ENCODE results near the gene CHRDL2.

Gene CHRDL2

GRCh38 chr11:74694136-74694930 is 36.9 kb downstream of the CHRDL2 start:
- TF ChIP-seq FOXP2 (optimal IDR thresholded peaks at IDR 0.05; ENCODE audit: borderline replicate concordance, extremely low read depth, extremely low read length, insufficient read depth) (no peak), REST (IDR thresholded peaks at IDR 0.05; ENCODE audit: insufficient read depth in 1 of 2, low read depth in 2 of 2, low read length in 2 of 2) (no peak), TAF1 (IDR thresholded peaks at IDR 0.05; ENCODE audit: borderline replicate concordance, insufficient read depth, low read length) (no peak), SIN3A (IDR thresholded peaks at IDR 0.05; ENCODE audit: borderline replicate concordance, insufficient read depth, low read length) (no peak), POLR2AphosphoS5 (IDR thresholded peaks at IDR 0.05; ENCODE audit: low read depth, low read length) (no peak)

DNA sequence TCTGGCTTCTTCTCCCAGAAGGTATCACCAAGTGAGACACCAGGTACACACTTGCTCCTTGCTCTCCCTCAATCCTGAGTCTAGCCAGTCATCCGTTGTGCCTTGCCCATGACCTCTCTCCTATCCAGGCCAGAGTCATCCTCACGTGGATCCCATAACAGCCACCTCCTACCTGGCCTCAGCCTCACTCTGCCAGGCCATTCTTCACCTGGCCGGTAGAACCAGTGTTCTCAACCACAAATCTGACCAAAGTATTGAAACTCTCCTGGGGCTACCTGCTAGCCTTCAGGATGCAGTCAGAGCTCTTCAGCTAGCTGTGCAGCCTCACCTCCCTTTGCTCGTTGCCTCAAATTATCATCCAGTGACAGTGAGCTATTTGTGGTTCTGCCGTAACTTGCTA is 37.7 kb downstream of the CHRDL2 start:
- TF ChIP-seq REST (IDR thresholded peaks at IDR 0.05; ENCODE audit: insufficient read depth in 1 of 2, low read depth in 2 of 2, low read length in 2 of 2) = no peak

DNA sequence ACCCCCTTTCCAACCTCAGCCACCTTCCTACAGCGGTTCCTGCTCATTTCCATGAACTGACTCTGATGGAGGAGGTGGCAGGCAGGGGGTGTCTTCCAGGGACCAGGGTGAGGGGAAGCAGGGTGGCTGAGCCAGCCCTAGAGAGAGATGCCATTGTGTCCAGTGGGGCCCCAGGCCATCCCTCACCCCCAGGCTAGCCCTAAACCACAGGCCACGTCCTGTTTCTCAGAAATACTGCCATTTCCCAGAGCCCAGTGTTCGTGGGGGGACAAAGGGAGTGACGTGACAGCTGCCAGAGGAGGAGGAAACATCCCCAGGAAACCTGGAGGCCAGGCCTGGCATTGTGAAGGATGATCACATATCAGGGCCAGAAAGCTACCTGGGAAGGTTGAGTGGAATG is 39.5 kb downstream of the CHRDL2 start:
- TF ChIP-seq POLR2AphosphoS5 (IDR thresholded peaks at IDR 0.05; ENCODE audit: low read depth, low read length) (no peak), SIN3A (IDR thresholded peaks at IDR 0.05; ENCODE audit: borderline replicate concordance, insufficient read depth, low read length) (no peak), REST (IDR thresholded peaks at IDR 0.05; ENCODE audit: insufficient read depth in 1 of 2, low read depth in 2 of 2, low read length in 2 of 2) (no peak), TAF1 (IDR thresholded peaks at IDR 0.05; ENCODE audit: borderline replicate concordance, insufficient read depth, low read length) (no peak), FOXP2 (optimal IDR thresholded peaks at IDR 0.05; ENCODE audit: borderline replicate concordance, extremely low read depth, extremely low read length, insufficient read depth) (no peak)

DNA sequence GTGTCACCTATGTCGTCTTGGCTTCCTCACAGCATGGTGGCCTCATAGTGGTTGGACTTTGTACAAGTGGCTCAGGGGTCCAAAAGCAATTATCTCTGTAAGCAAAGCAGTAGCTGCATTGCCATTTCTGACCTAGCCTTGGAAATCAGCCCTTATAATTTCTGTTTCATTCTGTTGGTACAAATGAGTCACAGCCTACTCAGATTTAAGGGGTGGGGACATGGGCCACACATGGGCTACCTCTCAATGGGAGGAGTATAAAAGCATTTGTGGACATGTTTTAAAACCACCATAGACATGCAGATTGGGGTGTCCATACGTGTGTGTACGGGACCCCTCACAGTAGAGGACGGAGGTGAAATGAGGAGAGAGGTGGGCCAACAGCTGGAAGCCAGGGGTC is 41.6 kb downstream of the CHRDL2 start:
- no peak for TF ChIP-seq TAF1 (IDR thresholded peaks at IDR 0.05; ENCODE audit: borderline replicate concordance, insufficient read depth, low read length)
- no peak for TF ChIP-seq FOXP2 (optimal IDR thresholded peaks at IDR 0.05; ENCODE audit: borderline replicate concordance, extremely low read depth, extremely low read length, insufficient read depth)
- no peak for TF ChIP-seq REST (IDR thresholded peaks at IDR 0.05; ENCODE audit: insufficient read depth in 1 of 2, low read depth in 2 of 2, low read length in 2 of 2)
- TF ChIP-seq SIN3A (IDR thresholded peaks at IDR 0.05; ENCODE audit: borderline replicate concordance, insufficient read depth, low read length) = no peak
- no peak for TF ChIP-seq POLR2AphosphoS5 (IDR thresholded peaks at IDR 0.05; ENCODE audit: low read depth, low read length)

Measured in PFSK-1 (cell line).